AG09319 (cell line): ENCODE data around the gene EXOC6B.

Experiments used
- DNase-seq: peaks from one replicate; pipeline ENCODE4 v3.0.0-alpha.2; 2010; ENCODE audit warnings: low read depth; ENCODE audit errors: extremely low read depth
- TF ChIP-seq, protein P1 (sequence below): IDR thresholded peaks from 2 replicates; pipeline ENCODE4 v1.5.1; 2011; ENCODE audit warnings: low read depth, mild to moderate bottlenecking, inconsistent platforms, low read length, moderate library complexity

EXOC6B gene

DNA sequence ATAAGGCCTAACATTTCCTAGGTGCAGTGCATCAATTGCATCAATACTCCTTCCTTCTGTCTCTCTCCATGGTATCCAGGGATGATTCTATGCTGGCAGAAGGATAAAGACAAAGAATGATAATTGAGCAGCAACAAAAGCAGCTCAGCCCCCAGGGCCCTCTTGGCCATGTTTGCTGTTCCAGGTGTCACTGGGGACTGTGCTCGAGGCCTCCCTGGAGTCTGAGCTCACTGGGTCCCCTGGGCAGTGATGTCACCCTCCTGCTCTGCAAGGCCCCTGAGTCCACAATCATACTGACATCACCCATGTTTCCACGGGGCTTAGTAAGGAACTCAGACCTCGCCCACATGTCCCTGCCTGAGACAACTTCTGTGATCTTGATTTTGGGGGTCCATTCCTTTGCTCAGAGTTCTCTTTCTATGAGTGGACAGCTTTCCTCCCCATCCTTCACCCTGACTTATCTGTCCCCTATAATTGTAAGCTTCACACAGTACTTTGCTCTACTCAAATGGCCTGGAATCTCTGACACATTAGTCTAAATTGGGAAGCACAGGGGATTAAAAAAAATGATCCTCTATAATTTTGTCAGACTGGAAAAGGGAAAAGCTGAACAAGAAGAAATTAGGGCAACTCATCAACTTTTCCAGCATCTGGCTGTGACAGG, 15.8 kb upstream of the EXOC6B start:
- TF ChIP-seq, protein P1, sequence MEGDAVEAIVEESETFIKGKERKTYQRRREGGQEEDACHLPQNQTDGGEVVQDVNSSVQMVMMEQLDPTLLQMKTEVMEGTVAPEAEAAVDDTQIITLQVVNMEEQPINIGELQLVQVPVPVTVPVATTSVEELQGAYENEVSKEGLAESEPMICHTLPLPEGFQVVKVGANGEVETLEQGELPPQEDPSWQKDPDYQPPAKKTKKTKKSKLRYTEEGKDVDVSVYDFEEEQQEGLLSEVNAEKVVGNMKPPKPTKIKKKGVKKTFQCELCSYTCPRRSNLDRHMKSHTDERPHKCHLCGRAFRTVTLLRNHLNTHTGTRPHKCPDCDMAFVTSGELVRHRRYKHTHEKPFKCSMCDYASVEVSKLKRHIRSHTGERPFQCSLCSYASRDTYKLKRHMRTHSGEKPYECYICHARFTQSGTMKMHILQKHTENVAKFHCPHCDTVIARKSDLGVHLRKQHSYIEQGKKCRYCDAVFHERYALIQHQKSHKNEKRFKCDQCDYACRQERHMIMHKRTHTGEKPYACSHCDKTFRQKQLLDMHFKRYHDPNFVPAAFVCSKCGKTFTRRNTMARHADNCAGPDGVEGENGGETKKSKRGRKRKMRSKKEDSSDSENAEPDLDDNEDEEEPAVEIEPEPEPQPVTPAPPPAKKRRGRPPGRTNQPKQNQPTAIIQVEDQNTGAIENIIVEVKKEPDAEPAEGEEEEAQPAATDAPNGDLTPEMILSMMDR: no peak
- DNase-seq: no peak

DNA sequence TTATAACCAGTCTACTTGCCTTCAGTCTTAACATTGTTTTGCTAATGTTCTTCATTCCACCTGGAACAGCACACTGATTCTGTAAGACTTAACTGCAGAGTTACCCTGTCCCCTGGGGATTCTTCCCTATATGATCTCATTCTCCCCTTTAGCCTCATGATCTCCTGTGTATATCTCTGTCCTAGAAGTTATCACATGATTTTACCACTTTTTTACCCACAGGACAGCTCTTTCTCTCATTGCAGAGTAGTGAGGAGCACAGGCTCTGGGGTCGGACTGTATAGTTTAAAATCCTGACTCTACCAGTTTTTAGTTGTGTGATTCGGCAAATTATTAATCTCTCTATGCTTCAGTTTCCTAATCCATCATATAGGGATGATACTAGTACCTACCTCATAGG, 14.2 kb upstream of the EXOC6B start:
- DNase-seq: no peak
- TF ChIP-seq, protein P1: no peak

DNA sequence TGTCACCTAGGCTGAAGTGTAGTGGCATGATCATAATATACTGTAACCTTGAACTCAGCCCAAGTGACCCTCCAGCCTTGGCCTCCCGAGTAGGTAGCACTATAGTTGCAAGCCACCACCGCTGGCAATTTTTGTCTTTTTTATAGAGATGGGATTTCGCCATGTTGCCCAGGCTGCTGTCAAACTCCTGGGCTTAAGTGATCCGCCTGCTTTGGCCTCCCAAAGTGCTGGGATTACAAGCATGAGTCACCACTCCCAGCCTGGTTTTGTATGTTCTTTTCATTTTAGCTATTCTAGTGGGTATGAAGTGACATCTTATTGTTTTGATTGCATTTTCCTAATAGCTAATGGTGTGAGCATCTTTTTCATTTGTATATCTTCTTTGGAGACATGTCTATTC, 11.3 kb upstream of the EXOC6B start:
- TF ChIP-seq, protein P1: no peak
- no peak for DNase-seq

DNA sequence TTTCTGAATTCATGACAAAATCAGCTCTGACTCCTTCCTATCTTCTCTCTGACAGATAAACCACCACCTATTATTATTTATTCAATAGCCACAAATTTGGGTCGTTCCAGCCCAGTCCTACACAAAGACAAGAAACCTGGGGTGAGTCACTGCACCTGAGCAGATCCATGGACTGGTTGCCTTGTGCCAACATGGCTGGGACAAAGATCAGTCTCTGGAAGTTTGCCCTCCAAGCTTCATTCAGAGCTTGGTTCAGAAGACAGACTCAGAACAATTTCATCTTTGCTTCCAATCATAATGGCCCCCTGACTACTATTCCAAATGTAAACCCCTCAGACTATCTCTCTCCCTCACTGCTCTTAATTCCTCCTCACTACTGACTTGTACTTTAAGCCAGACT, 9.6 kb upstream of the EXOC6B start:
- TF ChIP-seq, protein P1: no peak
- DNase-seq: no peak

DNA sequence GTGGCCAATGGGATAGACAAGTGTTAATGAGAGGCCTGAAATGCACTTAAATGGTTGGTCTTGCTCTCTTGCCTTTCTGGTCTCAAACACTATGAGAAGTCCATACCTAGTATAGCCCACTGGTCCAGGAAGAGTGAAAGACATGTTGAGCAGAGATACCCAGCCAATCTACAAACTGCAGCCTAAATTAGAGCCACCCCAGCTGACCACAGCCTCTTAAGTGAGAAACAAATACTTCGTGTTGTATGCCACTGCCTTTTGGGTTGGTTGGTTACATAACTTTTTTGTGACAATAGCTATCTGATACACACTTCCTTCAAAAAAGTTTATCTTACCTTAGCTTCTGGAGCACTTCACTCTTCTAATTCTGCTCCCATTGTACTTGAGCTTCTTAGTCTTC, 8.8 kb upstream of the EXOC6B start:
- no peak for DNase-seq
- TF ChIP-seq, protein P1: no peak

DNA sequence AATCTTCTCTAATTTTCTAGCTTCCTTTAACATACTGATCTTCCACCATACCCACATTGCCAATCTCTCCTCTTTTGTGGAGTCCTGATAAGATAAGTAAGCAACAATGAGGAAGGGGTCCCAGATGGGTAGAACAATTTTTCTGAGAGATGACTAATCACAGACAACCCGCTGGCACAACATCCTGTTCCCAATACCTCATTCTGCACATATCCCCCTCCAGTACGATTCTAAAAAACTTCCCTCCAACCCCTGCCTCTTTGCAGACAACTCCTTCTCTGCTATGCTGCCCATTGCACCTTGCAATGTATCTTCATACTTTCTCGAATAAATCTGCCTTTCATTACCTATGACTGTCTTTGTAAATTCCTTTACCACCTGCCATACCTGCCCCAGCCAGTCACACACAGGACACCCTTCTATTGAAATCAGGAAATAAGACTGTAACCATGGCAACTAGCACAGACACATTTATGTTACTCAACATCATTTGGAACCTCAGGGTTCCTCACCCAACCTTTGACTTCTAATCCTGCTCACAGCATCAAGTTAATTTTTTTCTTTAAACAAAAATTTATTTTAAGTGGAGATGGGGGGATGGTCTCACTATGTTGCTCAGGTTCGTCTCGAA, 7.4 kb upstream of the EXOC6B start:
- TF ChIP-seq, protein P1: no peak
- DNase-seq: no peak

DNA sequence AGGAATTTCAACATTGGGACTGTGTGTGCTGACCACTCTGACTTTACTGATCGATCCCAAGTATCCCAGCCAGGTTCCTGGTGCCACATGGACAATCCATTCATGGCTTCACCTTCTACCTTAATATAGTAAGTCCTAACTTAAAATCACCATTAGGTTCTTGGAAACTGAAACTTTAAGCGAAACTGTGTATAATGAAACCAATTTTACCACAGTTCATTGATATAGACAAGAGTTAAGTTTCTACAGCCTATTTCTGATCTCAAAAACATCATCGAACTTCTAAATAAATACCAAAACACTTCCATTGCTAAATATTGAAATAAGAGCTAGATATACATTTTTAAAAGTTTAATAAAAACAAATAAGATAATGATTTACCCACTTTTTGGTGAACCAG, 4.4 kb upstream of the EXOC6B start:
- DNase-seq: no peak
- TF ChIP-seq, protein P1: no peak
